DND-41 (cell line): ENCODE results near the gene SAMD4B.
A peak's percentile ranks its signal among the peaks of the same experiment; 100 is the strongest.

ENCODE experiments used
- ATAC-seq: fragments of 200-7000 bp; cut with Tn5 transposase; 3 replicates; pipeline ENCODE4 v1.9.1; 2021; ENCODE audit warnings: low read depth; ENCODE audit not compliant: insufficient read depth
- DNase-seq: peaks from one replicate; pipeline ENCODE4 v3.0.0-alpha.2; 2020
- H2AFZ ChIP-seq: 2 replicates; pipeline ENCODE4 v1.6.0; 2012; ENCODE audit warnings: low read depth, low read length
- H3K27ac ChIP-seq: 2 replicates; pipeline ENCODE4 v1.5.1; 2012; ENCODE audit warnings: low read length, inconsistent platforms
- H3K27me3 ChIP-seq: fragments of 200-600 bp; sonication (generic); 2 replicates; pipeline ENCODE4 v1.6.0; 2012; ENCODE audit warnings: low read length, mild to moderate bottlenecking, inconsistent platforms; ENCODE audit not compliant: insufficient read depth, poor library complexity
- H3K36me3 ChIP-seq: 2 replicates; pipeline ENCODE4 v1.5.1; 2012; ENCODE audit warnings: low read length, inconsistent platforms; ENCODE audit not compliant: insufficient read depth
- H3K4me1 ChIP-seq: 2 replicates; pipeline ENCODE4 v1.5.1; 2012; ENCODE audit warnings: mild to moderate bottlenecking, low read length; ENCODE audit not compliant: insufficient read depth
- H3K4me2 ChIP-seq: 2 replicates; pipeline ENCODE4 v1.6.0; 2012; ENCODE audit warnings: mild to moderate bottlenecking, moderate library complexity, low read length, inconsistent platforms; ENCODE audit not compliant: insufficient read depth
- H3K4me3 ChIP-seq, 2 experiments: fragments of 200-600 bp in 1 of 2; shearing (Covaris generic) in 1 of 2; 2 replicates each; pipeline ENCODE4 v1.5.1; 2012 to 2016; ENCODE audit warnings: inconsistent platforms in 2 of 2, low read length in 2 of 2, mild to moderate bottlenecking in 2 of 2, low read depth in 1 of 2, moderate library complexity in 1 of 2
- H3K79me2 ChIP-seq: 2 replicates; pipeline ENCODE4 v1.6.0; 2012; ENCODE audit warnings: low read length, inconsistent platforms; ENCODE audit not compliant: insufficient read depth
- H3K9ac ChIP-seq: 2 replicates; pipeline ENCODE4 v1.6.0; 2012; ENCODE audit warnings: low read depth, mild to moderate bottlenecking, inconsistent platforms, low read length, moderate library complexity
- H3K9me3 ChIP-seq: 2 replicates; pipeline ENCODE4 v1.5.1; 2012; ENCODE audit warnings: low read length, moderate library complexity, mild to moderate bottlenecking, inconsistent platforms; ENCODE audit not compliant: insufficient read depth, severe bottlenecking
- H4K20me1 ChIP-seq: 2 replicates; pipeline ENCODE4 v1.6.0; 2012; ENCODE audit warnings: low read length; ENCODE audit not compliant: insufficient read depth
- EZH2 ChIP-seq: IDR thresholded peaks from 3 replicates; pipeline ENCODE4 v1.6.1; 2012; ENCODE audit warnings: borderline replicate concordance, low read depth, mild to moderate bottlenecking, moderate library complexity, low read length, inconsistent platforms; ENCODE audit not compliant: severe bottlenecking
- TF ChIP-seq, protein P1 (sequence below): IDR thresholded peaks from 2 replicates; pipeline ENCODE4 v1.5.1; 2012; ENCODE audit warnings: borderline replicate concordance, low read length, moderate library complexity, mild to moderate bottlenecking; ENCODE audit not compliant: poor library complexity, severe bottlenecking; ENCODE audit errors: extremely low read depth

Gene SAMD4B

DNA sequence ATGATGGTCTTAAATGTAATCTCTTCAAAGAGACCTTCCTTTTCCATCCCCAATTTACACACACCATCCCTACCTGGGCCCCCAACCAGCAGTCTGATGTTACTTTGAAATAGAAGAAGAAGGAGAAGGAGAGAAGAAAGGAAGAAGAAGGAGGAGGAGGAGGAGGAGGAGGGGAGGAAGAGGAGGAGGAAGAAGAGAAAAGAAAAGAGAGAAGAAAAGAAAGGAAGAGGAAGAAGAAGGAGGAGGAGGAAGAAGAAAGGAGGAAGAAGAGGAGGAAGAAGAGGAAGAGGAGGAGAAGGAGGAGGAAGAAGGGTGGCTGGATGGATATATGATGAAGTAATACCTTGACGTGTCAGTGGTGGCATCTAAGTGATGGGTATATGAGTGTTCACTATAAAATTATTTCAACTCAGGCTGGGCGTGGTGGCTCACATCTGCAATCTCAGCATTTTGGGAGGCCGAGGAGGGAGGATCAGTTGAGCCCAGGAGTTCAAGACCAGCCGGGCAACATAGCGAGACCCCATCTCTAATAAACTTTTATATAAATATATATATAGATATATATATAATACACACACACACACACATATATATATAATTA is 17.9 kb upstream of the SAMD4B start:
- TF ChIP-seq, protein P1, sequence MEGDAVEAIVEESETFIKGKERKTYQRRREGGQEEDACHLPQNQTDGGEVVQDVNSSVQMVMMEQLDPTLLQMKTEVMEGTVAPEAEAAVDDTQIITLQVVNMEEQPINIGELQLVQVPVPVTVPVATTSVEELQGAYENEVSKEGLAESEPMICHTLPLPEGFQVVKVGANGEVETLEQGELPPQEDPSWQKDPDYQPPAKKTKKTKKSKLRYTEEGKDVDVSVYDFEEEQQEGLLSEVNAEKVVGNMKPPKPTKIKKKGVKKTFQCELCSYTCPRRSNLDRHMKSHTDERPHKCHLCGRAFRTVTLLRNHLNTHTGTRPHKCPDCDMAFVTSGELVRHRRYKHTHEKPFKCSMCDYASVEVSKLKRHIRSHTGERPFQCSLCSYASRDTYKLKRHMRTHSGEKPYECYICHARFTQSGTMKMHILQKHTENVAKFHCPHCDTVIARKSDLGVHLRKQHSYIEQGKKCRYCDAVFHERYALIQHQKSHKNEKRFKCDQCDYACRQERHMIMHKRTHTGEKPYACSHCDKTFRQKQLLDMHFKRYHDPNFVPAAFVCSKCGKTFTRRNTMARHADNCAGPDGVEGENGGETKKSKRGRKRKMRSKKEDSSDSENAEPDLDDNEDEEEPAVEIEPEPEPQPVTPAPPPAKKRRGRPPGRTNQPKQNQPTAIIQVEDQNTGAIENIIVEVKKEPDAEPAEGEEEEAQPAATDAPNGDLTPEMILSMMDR: no peak
- TF ChIP-seq EZH2: no peak
- DNase-seq: no peak
- peaks cover 28% of the 10 kb centered on the region for H4K20me1 ChIP-seq

DNA sequence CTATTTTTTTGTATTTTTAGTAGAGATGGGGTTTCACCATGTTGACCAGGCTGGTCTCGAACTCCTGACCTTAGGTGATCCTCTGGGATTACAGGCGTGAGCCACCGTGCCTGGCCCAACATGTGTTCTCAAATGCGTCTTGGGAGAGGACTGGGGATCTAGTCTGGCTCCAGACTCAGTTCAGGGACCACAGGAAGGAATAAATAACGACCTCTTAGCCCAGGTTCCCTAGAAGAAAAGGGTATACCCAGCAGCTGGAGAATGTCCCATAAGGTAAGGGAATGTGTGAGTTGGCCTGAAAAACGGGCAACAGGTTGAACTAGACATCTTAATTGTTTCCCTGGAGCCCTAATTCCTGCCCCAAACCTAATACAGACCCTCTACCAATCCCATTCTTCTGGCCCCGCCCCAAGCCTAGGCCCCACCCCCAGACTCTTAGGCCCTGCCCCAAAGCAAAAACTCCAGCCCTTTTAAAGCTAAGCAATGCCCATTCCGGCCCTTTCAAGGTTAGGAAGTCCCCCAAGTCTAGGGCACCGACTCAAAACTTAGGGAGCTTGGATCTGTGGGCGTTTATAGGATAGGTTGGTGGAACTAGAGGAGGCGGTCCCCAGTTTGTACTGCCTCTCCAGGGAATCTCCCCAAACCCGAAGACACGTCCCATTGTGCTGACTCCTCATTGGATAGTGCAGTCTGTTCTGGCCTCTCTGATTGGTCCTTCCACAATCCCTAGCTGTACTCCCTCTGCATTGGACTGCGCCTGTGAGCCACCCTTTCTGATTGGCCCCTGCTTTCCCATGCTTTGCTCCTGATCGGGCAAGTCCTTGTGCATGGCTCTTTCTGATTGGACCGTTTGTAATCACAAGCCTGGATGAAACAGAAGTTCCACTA is 16.2 kb upstream of the SAMD4B start:
- peak; percentile 33 for DNase-seq
- H3K9ac ChIP-seq: no peak overlapping the region
- ATAC-seq: peak; percentile 44; the same call in 1 of the 3 replicates
- no peak for TF ChIP-seq EZH2
- TF ChIP-seq, protein P1: no peak
- H3K27ac ChIP-seq: no peak overlapping the region
- peaks cover 34% of the 10 kb centered on the region for H4K20me1 ChIP-seq
- no peak overlapping the region for H2AFZ ChIP-seq
- H3K4me2 ChIP-seq: no peak overlapping the region
- peaks cover 4% of the 10 kb centered on the region for H3K4me1 ChIP-seq
- H3K27me3 ChIP-seq: no peaks in the 10 kb centered on the region
- H3K36me3 ChIP-seq: peaks cover 45% of the 10 kb centered on the region
- peaks cover 16% of the 10 kb centered on the region for H3K79me2 ChIP-seq
- H3K4me3 ChIP-seq: no peak overlapping the region
- H3K9me3 ChIP-seq: no peaks in the 10 kb centered on the region

More for the DNA sequence above, 17.9 kb upstream of the SAMD4B start:
- H3K4me2 ChIP-seq: no peak overlapping the region
- H3K4me1 ChIP-seq: peaks cover 16% of the 10 kb centered on the region
- no peaks in the 10 kb centered on the region for H3K9me3 ChIP-seq
- H3K9ac ChIP-seq: no peak overlapping the region
- peaks cover 30% of the 10 kb centered on the region for H3K36me3 ChIP-seq
- H3K79me2 ChIP-seq: peaks cover 16% of the 10 kb centered on the region; the same call in 1 of the 2 replicates
- no peak overlapping the region for H3K4me3 ChIP-seq
- no peak overlapping the region for H2AFZ ChIP-seq
- no peaks in the 10 kb centered on the region for H3K27me3 ChIP-seq
- no peak overlapping the region for H3K27ac ChIP-seq
- no peak for ATAC-seq

DNA sequence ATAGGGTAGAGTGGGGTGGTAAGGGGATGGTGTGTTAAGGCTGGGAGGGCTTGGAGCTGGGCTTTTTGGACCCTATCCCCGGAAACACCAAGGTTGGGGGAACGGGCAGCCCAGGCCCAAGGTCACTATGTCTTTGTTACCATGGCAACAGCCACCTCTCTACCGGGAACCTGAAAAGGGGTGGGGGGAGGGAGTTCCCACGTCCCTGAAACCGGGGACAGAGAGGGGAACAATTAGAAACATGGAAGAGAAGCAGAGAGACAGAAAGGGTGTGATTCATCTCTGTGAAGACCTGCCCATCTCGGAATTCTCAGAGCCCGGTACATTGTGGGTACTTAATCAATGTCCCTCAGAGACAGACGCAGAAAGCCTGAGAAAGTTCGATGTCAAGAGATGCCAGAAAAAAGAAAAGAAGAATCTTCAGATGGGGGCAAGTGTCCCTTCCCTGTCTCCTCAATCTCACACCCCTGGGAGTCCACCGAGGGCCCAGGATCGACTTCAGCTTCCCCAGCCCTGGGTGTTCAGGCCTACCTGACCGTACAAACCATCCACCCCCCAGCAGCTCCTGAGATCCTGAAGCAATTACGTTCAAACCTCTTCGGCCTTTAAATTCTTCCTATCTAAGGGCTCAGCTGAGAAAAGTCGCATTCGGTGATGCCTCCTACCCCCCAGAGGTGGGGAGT is 14.7 kb upstream of the SAMD4B start:
- H2AFZ ChIP-seq: no peak overlapping the region
- H3K27me3 ChIP-seq: no peaks in the 10 kb centered on the region
- H3K27ac ChIP-seq: 0 out of 2 replicates have a peak overlapping the region, but pooled peaks have one; percentile 7
- peaks cover 29% of the 10 kb centered on the region for H3K79me2 ChIP-seq
- no peak for DNase-seq
- H3K9ac ChIP-seq: no peak overlapping the region
- no peaks in the 10 kb centered on the region for H3K9me3 ChIP-seq
- H3K4me1 ChIP-seq: no peaks in the 10 kb centered on the region; the same call in 1 of the 2 replicates
- ATAC-seq: no peak
- no peak for TF ChIP-seq EZH2
- TF ChIP-seq, protein P1: no peak
- peaks cover 37% of the 10 kb centered on the region for H4K20me1 ChIP-seq
- no peak overlapping the region for H3K4me3 ChIP-seq
- no peak overlapping the region for H3K4me2 ChIP-seq
- peaks cover 55% of the 10 kb centered on the region for H3K36me3 ChIP-seq
